GDM1 (cell line): Measurements from ENCODE around the gene SPAG17.

Experiments
- DNase-seq: peaks from one replicate; lab custom pipeline; 2025; lab: John Stamatoyannopoulos, UW

SPAG17 gene

GRCh38 chr1:118118873-118119463 lies 66.1 kb downstream of the SPAG17 start:
- DNase-seq = no peak

- DNase-seq = no peak
Observed at GRCh38 chr1:118118469-118118868, 66.6 kb downstream of the SPAG17 start.

- no peak for DNase-seq
Observed at GRCh38 chr1:118117521-118117920, 67.5 kb downstream of the SPAG17 start.

- no peak for DNase-seq
Observed at GRCh38 chr1:118116909-118117308, 68.1 kb downstream of the SPAG17 start.

GRCh38 chr1:118116401-118116800 lies 68.6 kb downstream of the SPAG17 start:
- DNase-seq = no peak

GRCh38 chr1:118115567-118116295 lies 69.3 kb downstream of the SPAG17 start:
- no peak for DNase-seq

- DNase-seq = no peak
Observed at GRCh38 chr1:118113261-118113660, 71.8 kb downstream of the SPAG17 start.

- DNase-seq = no peak
Observed at GRCh38 chr1:118110580-118110979, 74.4 kb downstream of the SPAG17 start.

- DNase-seq = no peak
Observed at GRCh38 chr1:118104951-118105350, 80.1 kb downstream of the SPAG17 start.

- no peak for DNase-seq
Observed at GRCh38 chr1:118102445-118102844, 82.6 kb downstream of the SPAG17 start.

GRCh38 chr1:118101999-118102398 lies 83.0 kb downstream of the SPAG17 start:
- DNase-seq = no peak

- DNase-seq = no peak
Observed at GRCh38 chr1:118101515-118101844, 83.5 kb downstream of the SPAG17 start.

- no peak for DNase-seq
Observed at GRCh38 chr1:118100686-118101514, 84.1 kb downstream of the SPAG17 start.

GRCh38 chr1:118099686-118100085 lies 85.3 kb downstream of the SPAG17 start:
- no peak for DNase-seq

- no peak for DNase-seq
Observed at GRCh38 chr1:118097622-118098348, 87.2 kb downstream of the SPAG17 start.

GRCh38 chr1:118093017-118093416 lies 92.0 kb downstream of the SPAG17 start:
- DNase-seq = no peak

- DNase-seq = no peak
Observed at GRCh38 chr1:118090130-118090529, 94.9 kb downstream of the SPAG17 start.

- DNase-seq = no peak
Observed at GRCh38 chr1:118085365-118085764, 99.7 kb downstream of the SPAG17 start.

GRCh38 chr1:118084400-118084799 lies 100.6 kb downstream of the SPAG17 start:
- no peak for DNase-seq

GRCh38 chr1:118082984-118083383 lies 102.0 kb downstream of the SPAG17 start:
- DNase-seq = no peak

GRCh38 chr1:118081387-118081786 lies 103.6 kb downstream of the SPAG17 start:
- DNase-seq = no peak

GRCh38 chr1:118077331-118078045 lies 107.5 kb downstream of the SPAG17 start:
- no peak for DNase-seq
